Measurements from ENCODE around the gene CRHR1. TPM values are rescaled to one million over a fixed set of nuclear protein-coding genes. Genes with fewer than 3 reads are reported as not detected.

The CRHR1 gene
- total RNA-seq, 1 experiment from 2014 or later, result 1.6 TPM

GRCh38 chr17:45759761-45760160 is 24.4 kb upstream of the CRHR1 start (continued):
- TF ChIP-seq E2F5 (CRISPR knock-in tag; IDR thresholded peaks at IDR 0.05) (no peak), ATF6 (CRISPR knock-in tag; IDR thresholded peaks at IDR 0.05) (no peak), SOX15 (CRISPR knock-in tag; IDR thresholded peaks at IDR 0.05) (no peak), TCF7 (CRISPR knock-in tag; IDR thresholded peaks at IDR 0.05; ENCODE audit: low read depth) (no peak), MLX (CRISPR knock-in tag; IDR thresholded peaks at IDR 0.05) (no peak), GABPB1 (CRISPR knock-in tag; IDR thresholded peaks at IDR 0.05) (no peak), ZNF425 (CRISPR knock-in tag; conservative IDR thresholded peaks at IDR 0.05) (no peak), ZNF532 (CRISPR knock-in tag; IDR thresholded peaks at IDR 0.05; ENCODE audit: borderline replicate concordance) (peak; percentile 93; the same call in 1 of the 2 replicates), AR (CRISPR knock-in tag; IDR thresholded peaks at IDR 0.05) (no peak), ZNF671 (CRISPR knock-in tag; IDR thresholded peaks at IDR 0.05) (no peak), SMAD3 (CRISPR knock-in tag; IDR thresholded peaks at IDR 0.05; ENCODE audit: borderline replicate concordance) (no peak), ERG (CRISPR knock-in tag; IDR thresholded peaks at IDR 0.05) (no peak), ETV6 (CRISPR knock-in tag; IDR thresholded peaks at IDR 0.05) (peak; percentile 94; the same call in 1 of the 2 replicates), ZNF281 (CRISPR knock-in tag; IDR thresholded peaks at IDR 0.05) (no peak), ZNF512 (CRISPR knock-in tag; IDR thresholded peaks at IDR 0.05; ENCODE audit: borderline replicate concordance) (no peak), GTF2I (CRISPR knock-in tag; conservative IDR thresholded peaks at IDR 0.05) (no peak), E2F4 (CRISPR knock-in tag; IDR thresholded peaks at IDR 0.05; ENCODE audit: borderline replicate concordance, low read depth) (no peak), ZNF232 (CRISPR knock-in tag; IDR thresholded peaks at IDR 0.05) (peak; percentile 52; the same call in 1 of the 2 replicates)
